Retina (tissue), 1 donor: Measurements from ENCODE around the gene ZNF765.
A peak's percentile ranks its signal among the peaks of the same experiment; 100 is the strongest.
"Not testable (repeated sequence)": the region's sequence is repeated elsewhere in the genome, so short reads cannot be mapped to it uniquely, and the experiment has no call there.

ENCODE experiments used
- DNase-seq: peaks from one replicate; pipeline ENCODE4 v3.0.0-alpha.2; 2016

Gene ZNF765

GRCh38 chr19:53394974-53395839, at the start of gene ZNF765:
ZNF765 (plus strand) TSS chr19:53395149; CDS start chr19:53398016, 2,867 bp downstream.
- peak; percentile 94 for DNase-seq

DNA sequence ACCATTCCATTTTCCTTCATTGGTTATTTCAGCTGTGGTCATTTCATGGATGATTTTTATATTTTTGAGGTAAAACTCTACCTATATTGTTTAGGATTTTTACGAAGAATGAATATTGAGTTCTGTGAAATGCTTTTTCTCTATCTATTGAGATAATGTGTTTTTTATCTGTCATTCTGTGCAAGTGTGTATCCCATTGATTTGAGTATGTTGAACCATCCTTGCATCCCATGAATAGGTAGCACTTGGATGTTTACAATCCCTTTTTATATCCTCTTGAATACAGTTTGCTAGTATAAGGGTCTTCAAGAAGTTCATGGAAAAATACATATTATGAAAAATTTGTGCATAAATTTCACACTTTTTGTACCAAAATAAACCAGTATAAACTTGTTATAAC, 39.2 kb upstream of the ZNF765 start:
- no peak for DNase-seq

GRCh38 chr19:53357821-53358581, 36.9 kb upstream of the ZNF765 start:
- DNase-seq, result no peak

GRCh38 chr19:53360056-53360455, 34.9 kb upstream of the ZNF765 start:
- not testable (repeated sequence) for DNase-seq

- DNase-seq, result peak; percentile 80
Measured at GRCh38 chr19:53365134-53365898, 29.6 kb upstream of the ZNF765 start, which contains the start of gene ZNF525. ZNF525 (plus strand) TSS chr19:53365705; CDS start chr19:53372282, 6,577 bp downstream.

DNA sequence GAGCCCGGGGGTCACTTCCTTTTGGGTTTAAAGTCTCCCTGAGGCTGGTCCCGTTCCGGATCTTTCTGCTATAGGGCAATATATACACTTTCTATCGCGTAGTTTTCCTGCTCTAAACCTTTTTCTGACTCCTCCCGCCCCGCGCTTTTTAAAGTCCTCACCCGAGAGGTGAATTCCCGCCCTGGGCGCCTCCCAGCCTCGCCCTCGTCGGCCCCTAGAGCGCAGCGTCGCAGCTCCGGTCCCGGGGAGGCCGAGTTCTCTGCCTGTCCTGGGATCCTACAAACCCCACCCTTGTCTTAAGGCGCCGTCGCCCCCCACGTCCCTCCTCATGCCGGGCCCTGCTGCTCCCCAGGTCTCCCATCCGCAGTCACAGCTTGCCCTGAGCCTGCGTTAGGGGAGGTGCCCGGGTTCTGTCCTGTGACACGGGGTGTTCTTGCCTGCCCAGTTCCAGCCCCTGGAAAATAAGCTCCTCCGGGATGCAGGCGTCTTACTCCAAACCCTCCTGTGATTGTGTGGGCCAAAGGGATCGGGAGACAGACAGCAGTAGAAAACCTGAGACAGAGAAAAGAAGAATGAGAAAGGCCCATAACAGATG, 29.0 kb upstream of the ZNF765 start:
- no peak for DNase-seq

GRCh38 chr19:53372196-53372595, 22.8 kb upstream of the ZNF765 start:
- no peak for DNase-seq

DNA sequence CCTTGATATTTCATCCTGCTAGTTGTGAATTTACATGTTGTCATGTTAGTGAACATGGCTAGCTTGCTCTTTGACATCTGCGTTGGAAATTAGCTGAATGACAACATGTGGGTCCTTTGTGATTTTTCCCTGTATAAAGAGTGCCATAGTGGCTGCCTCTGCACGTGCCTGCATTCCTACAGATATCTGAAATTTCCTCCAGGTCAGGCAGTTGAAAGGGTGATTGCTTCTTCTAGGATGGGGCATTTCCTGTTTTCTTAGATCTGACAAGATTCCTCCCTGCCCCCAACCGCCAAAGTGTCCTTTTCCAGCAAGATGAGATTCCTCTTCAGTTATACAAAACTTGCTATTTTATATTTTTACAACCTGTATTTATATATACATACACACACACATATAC, 20.7 kb upstream of the ZNF765 start:
- no peak for DNase-seq

- DNase-seq, result no peak
Measured at GRCh38 chr19:53374743-53375142, 20.2 kb upstream of the ZNF765 start.

GRCh38 chr19:53381376-53381775, 13.6 kb upstream of the ZNF765 start:
- DNase-seq, result no peak

- no peak for DNase-seq
Measured at GRCh38 chr19:53388168-53388567, 6.8 kb upstream of the ZNF765 start.

DNA sequence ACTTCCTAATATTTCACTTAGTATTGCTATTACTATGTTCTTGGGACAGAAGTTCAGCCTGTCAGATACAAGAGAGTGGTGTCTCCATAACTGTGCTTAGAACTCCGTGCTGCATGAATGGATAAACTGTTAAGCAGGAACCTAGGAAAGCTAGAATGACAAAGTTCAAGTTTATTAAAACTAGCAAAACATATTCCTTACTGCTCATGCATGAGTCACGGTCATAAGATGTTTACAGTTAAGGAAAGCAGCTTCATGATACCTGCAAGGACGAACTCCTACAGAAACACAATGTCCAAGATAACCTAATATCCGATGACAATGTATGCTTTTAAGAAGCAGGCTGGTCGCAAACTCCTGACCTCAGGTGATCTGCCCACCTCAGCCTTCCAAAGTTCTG, 6.0 kb upstream of the ZNF765 start:
- no peak for DNase-seq

- DNase-seq, result peak; percentile 53
Measured at GRCh38 chr19:53389571-53389970, 5.4 kb upstream of the ZNF765 start.

GRCh38 chr19:53389978-53390377, 5.0 kb upstream of the ZNF765 start:
- peak; percentile 50 for DNase-seq

GRCh38 chr19:53394522-53394973, 401 bp upstream of the ZNF765 start:
- no peak for DNase-seq

DNA sequence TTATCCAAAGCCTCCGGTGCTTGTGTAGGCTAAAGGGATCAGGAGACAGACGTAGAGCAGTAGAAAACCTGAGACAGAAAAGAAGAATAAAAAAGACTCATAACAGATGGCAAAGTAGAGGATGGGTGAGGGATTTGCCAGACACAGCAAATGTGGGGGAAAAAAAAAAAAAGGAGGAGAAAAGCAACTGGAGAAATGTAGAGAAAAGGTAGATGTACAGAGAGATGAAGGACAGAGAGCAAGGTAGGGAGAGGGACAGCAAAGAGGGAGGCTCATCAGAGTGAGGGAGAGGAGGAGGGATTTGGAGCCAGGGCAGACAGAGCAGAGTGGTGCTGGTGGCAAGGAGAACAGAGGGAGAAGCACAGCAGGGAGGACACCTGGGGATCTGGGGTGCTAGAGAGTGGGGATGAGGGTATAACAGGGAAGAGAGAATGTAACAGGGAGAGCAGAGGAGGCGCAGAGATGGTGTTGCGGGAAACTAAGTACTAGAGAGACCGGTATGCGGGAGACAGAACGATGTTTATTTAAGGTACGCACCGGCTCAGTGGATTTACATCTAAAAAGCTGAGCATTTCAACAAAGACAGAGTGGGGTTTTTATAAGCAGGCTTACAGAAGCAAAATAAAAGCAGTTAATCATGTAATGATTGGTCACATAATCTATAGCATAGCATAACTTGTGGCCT, 1.0 kb downstream of the ZNF765 start:
- peak; percentile 2 for DNase-seq

DNA sequence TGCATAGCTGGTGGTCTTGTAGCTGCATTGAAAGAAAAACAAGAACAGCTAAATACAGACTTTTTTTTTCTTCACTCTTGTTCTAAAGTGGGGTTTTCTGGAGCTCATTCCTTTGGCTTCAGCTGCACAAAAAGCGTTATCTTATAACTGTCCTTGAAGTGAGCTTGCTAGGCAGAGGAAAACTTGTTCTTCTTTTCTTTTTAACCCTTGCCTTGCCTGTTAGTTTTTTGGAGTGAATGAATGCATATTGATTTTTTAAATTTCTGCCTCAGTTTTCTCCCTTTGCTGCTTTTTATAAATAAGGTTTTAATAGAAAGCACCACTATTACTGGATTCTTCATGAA, 1.5 kb downstream of the ZNF765 start:
- DNase-seq, result no peak

DNA sequence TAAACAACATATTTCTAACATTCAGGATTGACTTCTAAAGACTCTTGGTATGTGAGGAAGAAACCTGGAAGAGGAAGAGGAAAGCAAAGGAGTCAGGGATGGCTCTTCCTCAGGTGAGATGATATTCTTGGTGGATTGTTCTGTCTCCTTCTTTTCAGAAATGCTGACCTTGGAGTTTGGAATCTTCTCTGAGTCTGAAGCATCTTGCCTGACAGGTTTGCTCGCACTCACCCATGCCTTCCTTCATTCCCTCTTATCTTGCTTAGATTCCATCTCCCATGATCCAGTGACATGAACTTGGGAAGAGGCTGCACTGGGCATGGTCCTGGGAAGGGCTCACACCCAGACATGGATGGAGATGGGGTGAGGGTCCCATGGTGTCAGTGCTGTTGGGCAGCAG, 3.0 kb downstream of the ZNF765 start:
- not testable (repeated sequence) for DNase-seq

- no peak for DNase-seq
Measured at GRCh38 chr19:53409505-53410204, 14.7 kb downstream of the ZNF765 start.

DNA sequence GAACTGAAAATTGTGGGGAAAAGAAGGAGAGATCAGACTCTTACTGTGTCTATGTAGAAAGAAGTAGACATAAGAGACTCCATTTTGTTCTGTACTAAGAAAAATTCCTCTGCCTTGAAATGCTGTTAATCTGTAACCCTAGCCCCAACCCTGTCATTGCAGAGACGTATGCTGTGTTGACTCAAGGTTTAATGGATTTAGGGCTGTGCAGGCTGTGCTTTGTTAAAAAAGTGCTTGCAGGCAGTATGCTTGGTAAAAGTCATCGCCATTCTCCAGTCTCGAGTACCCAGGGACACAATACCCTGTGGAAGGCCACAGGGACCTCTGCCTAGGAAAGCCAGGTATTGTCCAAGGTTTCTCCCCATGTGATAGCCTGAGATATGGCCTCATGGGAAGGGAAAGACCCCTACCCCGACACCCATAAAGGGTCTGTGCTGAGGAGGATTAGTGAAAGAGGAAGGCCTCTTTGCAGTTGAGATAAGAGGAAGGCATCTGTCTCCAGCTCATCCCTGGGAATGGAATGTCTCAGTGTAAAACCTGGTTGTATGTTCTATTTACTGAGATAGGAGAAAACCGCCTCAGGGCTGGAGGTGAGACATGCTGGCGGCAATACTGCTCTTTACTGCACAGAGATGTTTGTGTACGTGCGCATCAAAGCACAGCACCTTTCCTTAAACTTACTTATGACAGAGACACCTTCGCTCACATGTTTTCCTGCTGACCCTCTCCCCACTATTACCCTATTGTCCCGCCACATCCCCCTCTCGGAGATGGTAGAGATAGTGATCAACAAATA, 25.8 kb downstream of the ZNF765 start:
- not testable (repeated sequence) for DNase-seq

- DNase-seq, result peak; percentile 23
Measured at GRCh38 chr19:53422551-53422950, 27.6 kb downstream of the ZNF765 start.
